ENCODE results near the gene BCL2L13.
"Not testable (repeated sequence)": the region's sequence is repeated elsewhere in the genome, so short reads cannot be mapped to it uniquely, and the experiment has no call there.

The BCL2L13 gene

GRCh38 chr22:17697196-17697595, 58.6 kb downstream of the BCL2L13 start:
- not testable (repeated sequence) for DNase-seq (ENCODE audit: low spot score)

GRCh38 chr22:17698276-17698675, 59.7 kb downstream of the BCL2L13 start:
- not testable (repeated sequence) for DNase-seq (ENCODE audit: low spot score)

- DNase-seq (ENCODE audit: low spot score): no peak
Observed at GRCh38 chr22:17698948-17699347, 60.4 kb downstream of the BCL2L13 start.

GRCh38 chr22:17699696-17700340, 61.3 kb downstream of the BCL2L13 start:
- DNase-seq (ENCODE audit: low spot score): no peak

GRCh38 chr22:17700778-17701177, 62.2 kb downstream of the BCL2L13 start:
- no peak for DNase-seq (ENCODE audit: low spot score)

GRCh38 chr22:17703811-17704210, 65.3 kb downstream of the BCL2L13 start:
- DNase-seq (ENCODE audit: low spot score): no peak

- DNase-seq (ENCODE audit: low spot score): no peak
Observed at GRCh38 chr22:17705546-17705945, 67.0 kb downstream of the BCL2L13 start.

GRCh38 chr22:17705951-17706900, 67.7 kb downstream of the BCL2L13 start:
- peak; percentile 98 for DNase-seq (ENCODE audit: low spot score)

- no peak for DNase-seq (ENCODE audit: low spot score)
Observed at GRCh38 chr22:17706947-17707346, 68.4 kb downstream of the BCL2L13 start.

- no peak for DNase-seq (ENCODE audit: low spot score)
Observed at GRCh38 chr22:17707526-17707925, 69.0 kb downstream of the BCL2L13 start.

- DNase-seq (ENCODE audit: low spot score): no peak
Observed at GRCh38 chr22:17710023-17710422, 71.5 kb downstream of the BCL2L13 start.

- no peak for DNase-seq (ENCODE audit: low spot score)
Observed at GRCh38 chr22:17712441-17712840, 73.9 kb downstream of the BCL2L13 start.

GRCh38 chr22:17716529-17716928, 78.0 kb downstream of the BCL2L13 start:
- DNase-seq (ENCODE audit: low spot score): no peak

- DNase-seq (ENCODE audit: low spot score): no peak
Observed at GRCh38 chr22:17717708-17718107, 79.2 kb downstream of the BCL2L13 start.

- no peak for DNase-seq (ENCODE audit: low spot score)
Observed at GRCh38 chr22:17719911-17720310, 81.4 kb downstream of the BCL2L13 start.

- DNase-seq (ENCODE audit: low spot score): no peak
Observed at GRCh38 chr22:17724241-17724640, 85.7 kb downstream of the BCL2L13 start.

- DNase-seq (ENCODE audit: low spot score): peak; percentile 65
Observed at GRCh38 chr22:17724678-17725499, 86.3 kb downstream of the BCL2L13 start.

- DNase-seq (ENCODE audit: low spot score): no peak
Observed at GRCh38 chr22:17725500-17725796, 86.9 kb downstream of the BCL2L13 start.

GRCh38 chr22:17726006-17726927, 87.7 kb downstream of the BCL2L13 start:
- DNase-seq (ENCODE audit: low spot score): no peak

- no peak for DNase-seq (ENCODE audit: low spot score)
Observed at GRCh38 chr22:17726928-17727897, 88.7 kb downstream of the BCL2L13 start.
